Central memory CD4-positive, alpha-beta T cell (primary cell): Measurements from ENCODE around the gene ADAM33.
A peak's percentile ranks its signal among the peaks of the same experiment; 100 is the strongest.

Source experiments
- DNase-seq: peaks from one replicate; pipeline ENCODE4 v3.0.0; 2022
- total RNA-seq, 3 experiments: gene quantifications; one replicate each; lab custom pipeline; 2026; lab: John Stamatoyannopoulos, UW

Gene ADAM33
- total RNA-seq = 0 to 0.04 (median 0) reads per million in 3 experiments

GRCh38 chr20:3681931-3682781, at the start of gene ADAM33:
Gene ADAM33, minus strand, starts transcription at chr20:3682010. Its CDS starts 6 bp downstream, at chr20:3682004.
- no peak for DNase-seq

- DNase-seq = no peak
Measured at GRCh38 chr20:3730803-3731672, 49.2 kb upstream of the ADAM33 start.

GRCh38 chr20:3729811-3730540, 48.2 kb upstream of the ADAM33 start:
- no peak for DNase-seq

- DNase-seq = no peak
Measured at GRCh38 chr20:3729378-3729777, 47.6 kb upstream of the ADAM33 start.

GRCh38 chr20:3728876-3729275, 47.1 kb upstream of the ADAM33 start:
- DNase-seq = no peak

GRCh38 chr20:3728354-3728753, 46.5 kb upstream of the ADAM33 start:
- DNase-seq = no peak

GRCh38 chr20:3727401-3728021, 45.7 kb upstream of the ADAM33 start:
- DNase-seq = no peak

- no peak for DNase-seq
Measured at GRCh38 chr20:3724356-3724755, 42.5 kb upstream of the ADAM33 start.

GRCh38 chr20:3723284-3723683, 41.5 kb upstream of the ADAM33 start:
- DNase-seq = no peak

GRCh38 chr20:3721912-3722311, 40.1 kb upstream of the ADAM33 start:
- DNase-seq = no peak

GRCh38 chr20:3720626-3721025, 38.8 kb upstream of the ADAM33 start:
- no peak for DNase-seq

- no peak for DNase-seq
Measured at GRCh38 chr20:3720068-3720467, 38.3 kb upstream of the ADAM33 start.

- DNase-seq = no peak
Measured at GRCh38 chr20:3719046-3719445, 37.2 kb upstream of the ADAM33 start.

- no peak for DNase-seq
Measured at GRCh38 chr20:3716195-3716834, 34.5 kb upstream of the ADAM33 start.

- DNase-seq = no peak
Measured at GRCh38 chr20:3714092-3714491, 32.3 kb upstream of the ADAM33 start.

- DNase-seq = no peak
Measured at GRCh38 chr20:3712279-3712873, 30.6 kb upstream of the ADAM33 start, which contains the start of gene SIGLEC1. Gene SIGLEC1, minus strand, starts transcription at chr20:3712600. Its CDS starts 5,472 bp downstream, at chr20:3707128.

GRCh38 chr20:3711484-3711941, 29.7 kb upstream of the ADAM33 start:
- no peak for DNase-seq

GRCh38 chr20:3710703-3711483, 29.1 kb upstream of the ADAM33 start:
- DNase-seq = peak; percentile 47

GRCh38 chr20:3710011-3710466, 28.2 kb upstream of the ADAM33 start:
- no peak for DNase-seq

GRCh38 chr20:3707508-3707899, 25.7 kb upstream of the ADAM33 start:
- DNase-seq = no peak
